Fibroblast of skin of back (primary cell): Measurements from ENCODE around the gene PSG7.
"Not testable (repeated sequence)": the region's sequence is repeated elsewhere in the genome, so short reads cannot be mapped to it uniquely, and the experiment has no call there.

ENCODE experiments used
- DNase-seq: peaks from one replicate; pipeline ENCODE4 v3.0.0-alpha.2; 2013

PSG7 gene

GRCh38 chr19:42913516-42913915, 23.5 kb downstream of the PSG7 start:
- not testable (repeated sequence) for DNase-seq

- DNase-seq, result not testable (repeated sequence)
Observed at GRCh38 chr19:42912941-42913340, 24.1 kb downstream of the PSG7 start.

GRCh38 chr19:42911731-42912130, 25.3 kb downstream of the PSG7 start:
- not testable (repeated sequence) for DNase-seq

- not testable (repeated sequence) for DNase-seq
Observed at GRCh38 chr19:42906162-42906561, 30.8 kb downstream of the PSG7 start.

GRCh38 chr19:42900561-42900960, 36.4 kb downstream of the PSG7 start:
- not testable (repeated sequence) for DNase-seq

GRCh38 chr19:42899674-42900073, 37.3 kb downstream of the PSG7 start:
- not testable (repeated sequence) for DNase-seq

GRCh38 chr19:42899110-42899509, 37.9 kb downstream of the PSG7 start:
- DNase-seq, result not testable (repeated sequence)

GRCh38 chr19:42898656-42899055, 38.4 kb downstream of the PSG7 start:
- not testable (repeated sequence) for DNase-seq

- not testable (repeated sequence) for DNase-seq
Observed at GRCh38 chr19:42897729-42898128, 39.3 kb downstream of the PSG7 start.

- not testable (repeated sequence) for DNase-seq
Observed at GRCh38 chr19:42890446-42890845, 46.6 kb downstream of the PSG7 start.

GRCh38 chr19:42887876-42888445, 49.0 kb downstream of the PSG7 start:
- not testable (repeated sequence) for DNase-seq

GRCh38 chr19:42882730-42883129, 54.3 kb downstream of the PSG7 start:
- DNase-seq, result not testable (repeated sequence)

GRCh38 chr19:42882010-42882409, 55.0 kb downstream of the PSG7 start:
- DNase-seq, result not testable (repeated sequence)

- not testable (repeated sequence) for DNase-seq
Observed at GRCh38 chr19:42881279-42881678, 55.7 kb downstream of the PSG7 start.

GRCh38 chr19:42880621-42881020, 56.4 kb downstream of the PSG7 start:
- not testable (repeated sequence) for DNase-seq

- no peak for DNase-seq
Observed at GRCh38 chr19:42879613-42880012, 57.4 kb downstream of the PSG7 start, which contains the start of gene PSG1. TSS of gene PSG1 (minus strand) at chr19:42879713. CDS start at chr19:42879581, 132 bp downstream.

GRCh38 chr19:42876596-42876995, 60.4 kb downstream of the PSG7 start:
- DNase-seq, result not testable (repeated sequence)

- not testable (repeated sequence) for DNase-seq
Observed at GRCh38 chr19:42875881-42876280, 61.1 kb downstream of the PSG7 start.

GRCh38 chr19:42874901-42875813, 61.9 kb downstream of the PSG7 start:
- DNase-seq, result peak; percentile 82

- not testable (repeated sequence) for DNase-seq
Observed at GRCh38 chr19:42874136-42874535, 62.9 kb downstream of the PSG7 start.
